ENCODE results near the gene TMED9. TPM values are rescaled to one million over a fixed set of nuclear protein-coding genes. Genes with fewer than 3 reads are reported as not detected.
"Not testable (repeated sequence)": the region's sequence is repeated elsewhere in the genome, so short reads cannot be mapped to it uniquely, and the experiment has no call there.

The TMED9 gene
- total RNA-seq, 4 donors from 2014 or later: 50.9 to 86.4 (median 72.9) TPM

- Histone ChIP-seq H3K27me3 (no peaks in the 10 kb centered on the region), H3K9me3 (no peaks in the 10 kb centered on the region)
- ATAC-seq: no peak
Observed at GRCh38 chr5:177611446-177612214, 19.6 kb downstream of the TMED9 start.

GRCh38 chr5:177612215-177612673 is 20.2 kb downstream of the TMED9 start:
- H3K4me3 ChIP-seq: no peak overlapping the region
- H3K27me3 ChIP-seq: no peaks in the 10 kb centered on the region
- peaks cover 0 to 22% (median 4%) of the 10 kb centered on the region in 3 donors for H3K4me1 ChIP-seq
- ATAC-seq: no peak
- peaks cover 0 to 32% of the 10 kb centered on the region in 2 donors for H3K36me3 ChIP-seq
- 73% methylated on average over 3 of the region's 6 CpGs; no CpG with 5 or more reads in 1 of the 2 donors for WGBS, 2 donors (ENCODE audit: low coverage in 1 of 2)
- TF ChIP-seq POLR2AphosphoS5 (IDR thresholded peaks at IDR 0.05): peak; percentile 7
- TF ChIP-seq EP300 (IDR thresholded peaks at IDR 0.05): no peak
- no peaks in the 10 kb centered on the region for H3K9me3 ChIP-seq
- H3K27ac ChIP-seq: no peak overlapping the region

More at GRCh38 chr5:177611446-177612214, 19.6 kb downstream of the TMED9 start:
- Histone ChIP-seq H3K4me3 (no peak overlapping the region), H3K36me3 (peaks cover 0 to 26% of the 10 kb centered on the region in 2 donors), H3K27ac (no peak overlapping the region), H3K4me1 (peaks cover 0 to 27% (median 8%) of the 10 kb centered on the region in 3 donors)
- 88% methylated on average over 4 of the region's 15 CpGs; no CpG with 5 or more reads in 1 of the 2 donors for WGBS, 2 donors (ENCODE audit: low coverage in 1 of 2)
- TF ChIP-seq CTCF (IDR thresholded peaks at IDR 0.05) (no peak), POLR2A (IDR thresholded peaks at IDR 0.05) (no peak), POLR2AphosphoS5 (IDR thresholded peaks at IDR 0.05) (no peak), EP300 (IDR thresholded peaks at IDR 0.05) (no peak)

GRCh38 chr5:177620560-177620959 is 28.6 kb downstream of the TMED9 start:
- no peak for ATAC-seq
- TF ChIP-seq POLR2AphosphoS5 (IDR thresholded peaks at IDR 0.05) (no peak), CTCF (IDR thresholded peaks at IDR 0.05) (no peak), POLR2A (IDR thresholded peaks at IDR 0.05) (no peak), EP300 (IDR thresholded peaks at IDR 0.05) (no peak)
- no peaks in the 10 kb centered on the region for H3K9me3 ChIP-seq
- no peaks in the 10 kb centered on the region for H3K4me1 ChIP-seq
- H3K36me3 ChIP-seq: peaks cover 0 to 95% of the 10 kb centered on the region in 2 donors
- WGBS, 2 donors (ENCODE audit: low coverage in 1 of 2): 17 to 40% methylated on average over 1 to 2 of the region's 2 CpGs
- no peak overlapping the region for H3K4me3 ChIP-seq
- H3K27ac ChIP-seq: no peak overlapping the region
- no peaks in the 10 kb centered on the region for H3K27me3 ChIP-seq

GRCh38 chr5:177624172-177624571 is 32.2 kb downstream of the TMED9 start:
- not testable (repeated sequence) for H3K4me3 ChIP-seq
- WGBS, 2 donors (ENCODE audit: low coverage in 1 of 2): 100% methylated on average over 1 of the region's 10 CpGs; no CpG with 5 or more reads in 1 of the 2 donors
- peaks cover 0 to 78% of the 10 kb centered on the region in 2 donors for H3K36me3 ChIP-seq

GRCh38 chr5:177630186-177630585 is 38.2 kb downstream of the TMED9 start:
- not testable (repeated sequence) for H3K4me3 ChIP-seq, H3K4me1 ChIP-seq, ATAC-seq, H3K27me3 ChIP-seq, H3K9me3 ChIP-seq, H3K27ac ChIP-seq
- peaks cover 0 to 24% of the 10 kb centered on the region in 2 donors for H3K36me3 ChIP-seq

More at GRCh38 chr5:177624172-177624571, 32.2 kb downstream of the TMED9 start:
- ATAC-seq, H3K9me3 ChIP-seq, H3K4me1 ChIP-seq, H3K27ac ChIP-seq, H3K27me3 ChIP-seq: not testable (repeated sequence)

- not testable (repeated sequence) for H3K27me3 ChIP-seq, ATAC-seq, H3K9me3 ChIP-seq, H3K4me3 ChIP-seq, H3K4me1 ChIP-seq, H3K27ac ChIP-seq, H3K36me3 ChIP-seq
- WGBS, 2 donors (ENCODE audit: low coverage in 1 of 2): 89 to 100% methylated on average over 1 to 3 of the region's 3 CpGs
Observed at GRCh38 chr5:177634912-177635311, 42.9 kb downstream of the TMED9 start.

GRCh38 chr5:177645462-177645861 is 53.5 kb downstream of the TMED9 start:
- H3K4me3 ChIP-seq, H3K27ac ChIP-seq, H3K36me3 ChIP-seq, H3K9me3 ChIP-seq, ATAC-seq, H3K27me3 ChIP-seq, H3K4me1 ChIP-seq: not testable (repeated sequence)
- no CpG with 5 or more reads among the region's 1 CpG for WGBS, 2 donors (ENCODE audit: low coverage in 1 of 2)

Other genes with a start within 250 kb of the TMED9 start
- 100 to 1,000 TPM in 3 of 4 donors, 10 to 100 TPM in 1; 78.1 to 147 (median 111) TPM for gene LMAN2, start 240.5 kb upstream of the TMED9 start, total RNA-seq
- 10 to 100 TPM in 3 of 4 donors, 1 to 10 TPM in 1; 7.6 to 20.1 (median 13.7) TPM for gene RGS14, start 234.3 kb upstream of the TMED9 start, total RNA-seq
- under 1 TPM in 1 of 4 donors, not detected in 3; 0.12 TPM for gene SLC34A1, start 207.8 kb upstream of the TMED9 start, total RNA-seq
- gene PFN3, start 191.5 kb upstream of the TMED9 start, total RNA-seq: not detected
- under 1 TPM in 2 of 4 donors, not detected in 2; 0.27 to 0.89 TPM for gene F12, start 182.6 kb upstream of the TMED9 start, total RNA-seq
- 10 to 100 TPM; 20.7 to 42.3 (median 31.5) TPM for gene GRK6, start 165.5 kb upstream of the TMED9 start, total RNA-seq
- 1 to 10 TPM in 3 of 4 donors, not detected in 1; 1.6 to 2.7 (median 2.2) TPM for gene PRR7, start 145.4 kb upstream of the TMED9 start, total RNA-seq
- 100 to 1,000 TPM in 3 of 4 donors, 10 to 100 TPM in 1; 87.1 to 154 (median 124) TPM for gene DBN1, start 118.6 kb upstream of the TMED9 start, total RNA-seq
- gene PDLIM7, start 94.6 kb upstream of the TMED9 start, total RNA-seq: 100 to 1,000 TPM; 336 to 863 (median 437) TPM
- gene DOK3, start 82.4 kb upstream of the TMED9 start, total RNA-seq: 10 to 100 TPM in 1 of 4 donors, 1 to 10 TPM in 3; 6.1 to 16.6 (median 6.6) TPM
- 10 to 100 TPM; 64.5 to 80.8 (median 68.5) TPM for gene DDX41, start 75.2 kb upstream of the TMED9 start, total RNA-seq
- gene FAM193B, start 37.6 kb upstream of the TMED9 start, total RNA-seq: 10 to 100 TPM; 29.7 to 90.3 (median 44.5) TPM
- 10 to 100 TPM; 10.2 to 19.5 (median 15.5) TPM for gene B4GALT7, start 7.9 kb downstream of the TMED9 start, total RNA-seq
- gene FAM153A, start 190.7 kb downstream of the TMED9 start, total RNA-seq: 10 to 100 TPM in 2 of 4 donors, 1 to 10 TPM in 2; 1.5 to 26.3 (median 9.2) TPM